Mucosa of rectum (tissue), 2 donors: ENCODE results near the gene NRGN.

Source experiments
- H3K27ac ChIP-seq, 2 donors: one replicate each; pipeline ENCODE4 v1.7.0; 2013; ENCODE audit warnings: inconsistent platforms in 2 of 2, low read depth in 2 of 2, low read length in 2 of 2
- H3K27me3 ChIP-seq, 2 donors: one replicate each; pipeline ENCODE4 v1.7.0; 2013; ENCODE audit warnings: low read length in 2 of 2; ENCODE audit not compliant: control insufficient read depth in 2 of 2, insufficient read depth in 2 of 2
- H3K36me3 ChIP-seq, 2 donors: one replicate each; pipeline ENCODE4 v1.7.0; 2013; ENCODE audit warnings: low read length in 2 of 2; ENCODE audit not compliant: control insufficient read depth in 2 of 2, insufficient read depth in 2 of 2
- H3K4me1 ChIP-seq, 2 donors: one replicate each; pipeline ENCODE4 v1.7.0; 2013; ENCODE audit warnings: low read length in 2 of 2, mild to moderate bottlenecking in 1 of 2; ENCODE audit not compliant: control insufficient read depth in 2 of 2, insufficient read depth in 2 of 2
- H3K4me3 ChIP-seq, 2 donors: one replicate each; pipeline ENCODE4 v1.7.0; 2013; ENCODE audit warnings: low read length in 2 of 2
- H3K9ac ChIP-seq, 2 donors: one replicate each; pipeline ENCODE4 v1.7.0; 2013; ENCODE audit warnings: low read length in 2 of 2, low read depth in 1 of 2, mild to moderate bottlenecking in 1 of 2
- H3K9me3 ChIP-seq, 2 donors: one replicate each; pipeline ENCODE4 v1.7.0; 2013; ENCODE audit warnings: low read length in 2 of 2; ENCODE audit not compliant: control insufficient read depth in 2 of 2
- donor health status: healthy.
- donor health status: Normal muscosa, but diverticular disease.

NRGN gene

DNA sequence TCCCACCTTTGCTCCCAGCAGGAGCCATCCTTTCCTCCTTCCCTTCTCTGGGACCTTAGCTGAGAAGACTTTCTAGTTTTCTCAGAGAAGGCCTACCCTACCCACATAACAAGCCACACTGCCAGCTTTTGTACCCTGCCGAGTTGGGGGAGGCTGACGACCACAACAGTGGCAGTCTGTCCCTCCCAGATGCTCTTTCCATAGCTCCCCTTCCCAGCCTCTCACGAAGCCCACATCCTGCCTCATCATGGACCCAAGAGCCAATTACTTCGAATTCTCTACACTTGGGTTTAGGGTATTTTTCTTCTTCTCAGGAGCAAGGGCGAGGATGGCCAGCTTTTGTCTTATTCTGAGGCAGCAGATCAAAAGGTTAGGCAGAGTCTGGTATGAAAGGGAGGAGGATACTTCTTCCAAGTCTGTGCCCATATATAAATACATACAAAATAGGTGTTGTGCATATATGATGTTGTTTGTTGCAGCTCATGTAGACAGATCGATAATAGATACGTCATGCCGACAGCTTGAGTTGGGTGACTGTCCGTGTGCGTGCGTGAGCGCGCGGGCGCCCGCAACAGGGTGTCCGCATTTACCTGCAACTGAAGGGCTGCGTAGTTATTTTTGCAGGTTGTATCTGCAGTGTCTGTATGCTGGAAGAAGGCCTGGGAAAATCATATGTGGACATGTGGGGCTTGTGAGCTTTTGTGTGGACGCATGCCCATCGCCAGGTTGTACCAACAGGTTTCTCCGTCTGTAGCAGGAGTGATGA lies 846 bp upstream of the NRGN start:
- H3K27me3 ChIP-seq, result peaks cover 0 to 10% of the 10 kb centered on the region in 2 donors
- H3K4me3 ChIP-seq, result peak overlapping the region in 1 of 2 donors; percentile 56
- H3K27ac ChIP-seq, result no peak overlapping the region
- H3K4me1 ChIP-seq, result peaks cover 10% of the 10 kb centered on the region in 2 donors
- H3K9me3 ChIP-seq, result no peaks in the 10 kb centered on the region
- H3K9ac ChIP-seq, result no peak overlapping the region
- no peaks in the 10 kb centered on the region for H3K36me3 ChIP-seq

DNA sequence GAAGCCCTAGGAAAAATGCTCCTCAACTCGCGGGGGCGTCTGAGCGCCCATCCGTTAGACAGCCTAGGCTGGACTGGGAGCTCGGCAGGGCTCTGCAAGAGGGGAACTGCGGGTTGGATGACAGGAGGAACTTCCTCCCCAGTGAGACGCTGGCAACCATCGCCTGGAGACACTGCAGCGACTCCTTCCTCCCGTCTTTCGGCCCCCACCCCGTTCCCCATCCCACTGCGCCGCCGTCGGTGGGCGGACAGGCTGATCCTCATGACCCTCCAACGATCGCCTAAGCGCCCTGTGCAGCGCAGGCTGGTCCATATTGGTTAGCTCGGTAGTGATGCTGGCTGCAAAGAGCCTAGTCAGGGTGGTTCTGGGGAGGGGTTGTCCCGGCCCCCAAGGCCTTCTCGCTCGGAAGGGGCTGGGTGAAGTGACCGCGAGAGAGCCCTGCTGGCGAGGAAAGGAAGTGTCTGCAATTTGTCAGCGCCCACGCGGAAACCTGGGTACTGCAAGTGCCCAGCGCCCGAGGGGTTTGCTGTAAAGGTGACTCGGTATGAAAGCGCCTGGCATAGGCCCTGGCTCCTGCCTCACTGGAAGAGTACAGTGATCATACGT lies 638 bp downstream of the NRGN start:
- H3K9me3 ChIP-seq, result no peaks in the 10 kb centered on the region
- peak overlapping the region; percentile 32 to 36 for H3K9ac ChIP-seq
- no peak overlapping the region for H3K27ac ChIP-seq
- H3K36me3 ChIP-seq, result no peaks in the 10 kb centered on the region
- peak overlapping the region; percentile 56 to 69 for H3K4me3 ChIP-seq
- H3K4me1 ChIP-seq, result peaks cover 10 to 12% of the 10 kb centered on the region in 2 donors
- H3K27me3 ChIP-seq, result peaks cover 0 to 10% of the 10 kb centered on the region in 2 donors

DNA sequence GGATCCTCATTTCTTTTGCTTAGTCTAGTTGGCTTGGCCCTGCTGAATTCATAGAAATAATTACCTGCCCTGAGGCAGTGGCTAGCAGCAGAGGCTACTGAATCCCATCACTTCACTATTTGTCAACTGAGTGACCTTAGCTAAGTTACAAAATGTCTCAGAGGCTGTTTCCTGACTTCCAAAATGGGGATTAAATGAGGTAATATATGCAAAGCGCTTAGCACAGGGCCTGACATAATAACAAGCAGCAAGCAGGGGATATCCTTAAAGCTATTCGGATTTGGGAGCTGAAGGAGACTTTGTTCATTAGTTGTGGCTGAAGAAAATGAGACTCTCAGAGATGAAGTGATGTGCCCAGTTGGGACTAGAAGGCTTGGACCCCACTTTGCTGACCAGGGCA lies 2.8 kb downstream of the NRGN start:
- Histone ChIP-seq H3K4me1 (peaks cover 16 to 21% of the 10 kb centered on the region in 2 donors), H3K36me3 (no peaks in the 10 kb centered on the region), H3K9ac (no peak overlapping the region), H3K27ac (no peak overlapping the region), H3K4me3 (no peak overlapping the region), H3K9me3 (no peaks in the 10 kb centered on the region), H3K27me3 (peaks cover 0 to 10% of the 10 kb centered on the region in 2 donors)

GRCh38 chr11:124743050-124743449 lies 3.3 kb downstream of the NRGN start:
- Histone ChIP-seq H3K9ac (no peak overlapping the region), H3K27me3 (peaks cover 0 to 10% of the 10 kb centered on the region in 2 donors), H3K4me3 (no peak overlapping the region), H3K27ac (no peak overlapping the region), H3K4me1 (peaks cover 19 to 21% of the 10 kb centered on the region in 2 donors), H3K36me3 (no peaks in the 10 kb centered on the region), H3K9me3 (no peaks in the 10 kb centered on the region)

- H3K27me3 ChIP-seq, result peaks cover 0 to 10% of the 10 kb centered on the region in 2 donors
- peaks cover 29 to 32% of the 10 kb centered on the region in 2 donors for H3K4me1 ChIP-seq
- peak overlapping the region in 1 of 2 donors; percentile 4 for H3K9ac ChIP-seq
- H3K27ac ChIP-seq, result no peak overlapping the region
- H3K9me3 ChIP-seq, result no peaks in the 10 kb centered on the region
- peak overlapping the region; percentile 76 to 91 for H3K4me3 ChIP-seq
- no peaks in the 10 kb centered on the region for H3K36me3 ChIP-seq
Observed at GRCh38 chr11:124745270-124745834, 5.6 kb downstream of the NRGN start.

DNA sequence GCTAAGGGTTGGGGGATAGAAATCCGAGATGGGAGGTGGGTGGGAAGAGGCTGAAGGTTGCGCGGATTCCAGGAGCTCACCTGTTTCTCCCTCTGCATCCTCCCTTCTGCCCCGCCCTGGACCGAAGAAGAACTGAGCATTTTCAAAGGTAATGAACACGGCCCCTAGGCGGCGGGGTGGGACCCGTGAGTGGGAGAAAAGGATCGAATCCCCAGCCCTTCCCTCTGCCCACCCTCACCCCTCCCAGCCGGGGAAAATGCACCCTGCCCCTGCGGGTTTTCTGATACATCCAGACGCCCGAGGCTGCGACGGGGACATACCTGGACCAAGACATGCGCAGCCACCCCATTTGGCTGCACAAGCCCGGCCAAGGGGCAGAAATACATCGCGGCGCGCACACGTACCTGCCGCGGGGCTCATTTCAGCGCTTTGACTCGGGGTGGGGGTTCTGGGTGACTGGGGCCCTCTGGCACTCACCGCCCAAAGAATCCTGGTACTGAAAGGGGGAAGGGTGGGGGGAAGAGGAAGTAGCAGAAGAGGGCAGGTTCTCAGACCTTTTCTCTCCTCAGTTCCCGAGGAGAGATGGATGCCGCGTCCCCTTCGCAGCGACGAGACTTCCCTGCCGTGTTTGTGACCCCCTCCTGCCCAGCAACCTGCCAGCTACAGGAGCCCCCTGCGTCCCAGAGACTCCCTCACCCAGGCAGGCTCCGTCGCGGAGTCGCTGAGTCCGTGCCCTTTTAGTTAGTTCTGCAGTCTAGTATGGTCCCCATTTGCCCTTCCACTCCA lies 6.3 kb downstream of the NRGN start:
- Histone ChIP-seq H3K9ac (peak overlapping the region; percentile 64 to 83), H3K9me3 (no peaks in the 10 kb centered on the region), H3K4me3 (peak overlapping the region; percentile 76 to 91), H3K36me3 (no peaks in the 10 kb centered on the region), H3K4me1 (peaks cover 26 to 31% of the 10 kb centered on the region in 2 donors), H3K27ac (peak overlapping the region; percentile 87 to 93), H3K27me3 (peaks cover 0 to 10% of the 10 kb centered on the region in 2 donors)

DNA sequence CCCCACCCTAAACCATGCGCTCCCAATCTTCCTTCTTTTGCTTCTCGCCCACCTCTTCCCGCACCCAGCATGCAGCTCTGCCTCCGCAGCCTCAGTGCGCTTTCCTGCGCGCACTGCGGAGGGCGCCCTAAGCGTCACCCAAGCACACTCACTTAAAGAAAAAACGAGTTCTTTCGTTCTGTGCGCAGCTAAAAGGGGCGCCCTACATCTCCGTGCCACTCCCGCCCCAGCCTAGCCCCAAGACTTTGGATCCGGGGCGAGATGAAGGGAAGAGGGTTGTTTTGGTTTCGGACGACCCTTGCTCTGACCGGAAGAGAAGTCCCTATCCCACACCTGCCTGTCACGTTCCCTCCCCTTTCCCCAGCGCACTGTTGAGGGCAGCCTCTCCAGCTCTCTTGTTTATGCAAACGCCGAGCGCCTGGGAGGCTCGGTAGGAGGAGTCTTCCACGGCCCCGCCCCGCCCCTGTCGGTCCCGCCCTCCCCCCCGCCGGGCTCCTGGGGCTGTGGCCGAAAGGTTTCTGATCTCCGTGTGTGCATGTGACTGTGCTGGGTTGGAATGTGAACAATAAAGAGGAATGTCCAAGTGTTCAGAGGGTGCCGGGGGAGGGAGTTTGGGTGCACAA lies 7.0 kb downstream of the NRGN start:
- no peaks in the 10 kb centered on the region for H3K36me3 ChIP-seq
- peaks cover 0 to 5% of the 10 kb centered on the region in 2 donors for H3K27me3 ChIP-seq
- H3K4me1 ChIP-seq, result peaks cover 26 to 35% of the 10 kb centered on the region in 2 donors
- H3K4me3 ChIP-seq, result peak overlapping the region; percentile 76 to 91
- no peaks in the 10 kb centered on the region for H3K9me3 ChIP-seq
- peak overlapping the region; percentile 64 to 83 for H3K9ac ChIP-seq
- peak overlapping the region; percentile 87 to 93 for H3K27ac ChIP-seq

GRCh38 chr11:124747406-124748099 lies 7.8 kb downstream of the NRGN start:
- no peaks in the 10 kb centered on the region for H3K36me3 ChIP-seq
- peaks cover 0 to 3% of the 10 kb centered on the region in 2 donors for H3K27me3 ChIP-seq
- H3K4me3 ChIP-seq, result no peak overlapping the region
- H3K4me1 ChIP-seq, result peaks cover 29 to 39% of the 10 kb centered on the region in 2 donors
- H3K9ac ChIP-seq, result no peak overlapping the region
- peak overlapping the region; percentile 69 to 93 for H3K27ac ChIP-seq
- no peaks in the 10 kb centered on the region for H3K9me3 ChIP-seq

DNA sequence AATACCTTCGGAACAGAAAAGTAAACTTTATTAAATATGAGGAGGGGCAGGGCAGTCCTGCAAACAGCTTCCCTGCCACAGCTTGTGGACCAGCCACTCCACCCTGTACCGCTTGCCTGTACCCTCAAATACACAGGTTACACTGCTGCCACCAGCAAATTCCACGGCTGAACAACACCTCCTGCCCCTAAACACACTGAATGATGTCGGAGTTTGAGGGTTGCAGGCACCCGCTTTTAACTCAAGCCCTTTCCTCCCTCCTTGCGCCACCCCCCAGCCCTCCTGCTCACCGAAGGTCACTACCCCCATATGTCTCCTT lies 8.3 kb downstream of the NRGN start:
- Histone ChIP-seq H3K9ac (peak overlapping the region in 1 of 2 donors; percentile 36), H3K4me1 (peaks cover 34 to 44% of the 10 kb centered on the region in 2 donors)

More for the DNA sequence above, 8.3 kb downstream of the NRGN start:
- Histone ChIP-seq H3K27me3 (peaks cover 0 to 3% of the 10 kb centered on the region in 2 donors), H3K4me3 (no peak overlapping the region), H3K27ac (peak overlapping the region; percentile 55 to 93), H3K9me3 (no peaks in the 10 kb centered on the region), H3K36me3 (no peaks in the 10 kb centered on the region)
